Upper lobe of right lung (tissue), 1 donor: ENCODE data around the gene TSKU. TPM values are rescaled to one million over a fixed set of nuclear protein-coding genes. Genes with fewer than 3 reads are reported as not detected.

Experiments used
- ATAC-seq: fragments of 200-7000 bp; cut with Tn5 transposase; one replicate; pipeline ENCODE4 v1.9.1; 2020; ENCODE audit warnings: mild to moderate bottlenecking, moderate library complexity
- DNase-seq: peaks from one replicate; pipeline ENCODE4 v3.0.0-alpha.2; 2020
- H3K27ac ChIP-seq: fragments of 200-600 bp; one replicate; pipeline ENCODE4 v1.8.0; 2022
- H3K27me3 ChIP-seq: fragments of 200-600 bp; one replicate; pipeline ENCODE4 v1.8.0; 2022; ENCODE audit warnings: mild to moderate bottlenecking
- H3K36me3 ChIP-seq: fragments of 200-600 bp; one replicate; pipeline ENCODE4 v1.8.0; 2022
- H3K4me1 ChIP-seq: fragments of 200-600 bp; one replicate; pipeline ENCODE4 v1.8.0; 2022
- H3K4me3 ChIP-seq: fragments of 200-600 bp; one replicate; pipeline ENCODE4 v1.8.0; 2022; ENCODE audit warnings: mild to moderate bottlenecking
- H3K9me3 ChIP-seq: fragments of 200-600 bp; one replicate; pipeline ENCODE4 v1.8.0; 2022
- CTCF ChIP-seq: fragments of 200-600 bp; IDR thresholded peaks from one replicate; pipeline ENCODE4 v1.8.0; 2022; ENCODE audit warnings: antibody characterized with exemption
- intact Hi-C: fragments of 100-400 bp; cut with DNase I; formaldehyde crosslinking; loops from one replicate; pipeline ENCODE4 v1.11.0; 2022
- total RNA-seq: library from RNA; stranded (reverse); fragmentation: NEBNext Ultra II Directional; extraction: Animal tissue kit (Norgen Biotek cat#: 25700); gene quantifications from one replicate; pipeline ENCODE4 v1.2.1, GENCODE V29; 2021
- donor health status: DM: no; HTN: yes; CAD: no; lungs with severe emphysema.

TSKU gene
- total RNA-seq, 1 donor from 2014 or later, result 18.1 TPM

GRCh38 chr11:76748948-76749347 lies 34.2 kb upstream of the TSKU start:
- H3K27me3 ChIP-seq, result no peaks in the 10 kb centered on the region
- no peak overlapping the region for H3K27ac ChIP-seq
- H3K4me3 ChIP-seq, result no peak overlapping the region
- no peak for ATAC-seq
- TF ChIP-seq CTCF, result no peak
- H3K9me3 ChIP-seq, result no peaks in the 10 kb centered on the region
- H3K4me1 ChIP-seq, result peaks cover 33% of the 10 kb centered on the region
- intact Hi-C loops, result no loop called here
- H3K36me3 ChIP-seq, result no peaks in the 10 kb centered on the region
- no peak for DNase-seq

GRCh38 chr11:76750067-76750466 lies 33.1 kb upstream of the TSKU start:
- intact Hi-C loops, result no loop called here

GRCh38 chr11:76750746-76751145 lies 32.4 kb upstream of the TSKU start:
- intact Hi-C loops, result no loop called here
- no peak for TF ChIP-seq CTCF
- H3K4me1 ChIP-seq, result peaks cover 28% of the 10 kb centered on the region
- no peaks in the 10 kb centered on the region for H3K9me3 ChIP-seq
- no peak overlapping the region for H3K27ac ChIP-seq
- no peaks in the 10 kb centered on the region for H3K36me3 ChIP-seq
- H3K4me3 ChIP-seq, result no peak overlapping the region
- DNase-seq, result no peak
- no peaks in the 10 kb centered on the region for H3K27me3 ChIP-seq
- ATAC-seq, result no peak

More at GRCh38 chr11:76750067-76750466, 33.1 kb upstream of the TSKU start:
- Histone ChIP-seq H3K9me3 (no peaks in the 10 kb centered on the region), H3K27ac (peak overlapping the region; percentile 11), H3K4me3 (no peak overlapping the region), H3K27me3 (no peaks in the 10 kb centered on the region), H3K4me1 (peaks cover 33% of the 10 kb centered on the region), H3K36me3 (no peaks in the 10 kb centered on the region)
- no peak for ATAC-seq
- no peak for TF ChIP-seq CTCF
- no peak for DNase-seq

- Histone ChIP-seq H3K27ac (peak overlapping the region; percentile 55), H3K36me3 (no peaks in the 10 kb centered on the region), H3K4me3 (no peak overlapping the region), H3K4me1 (peaks cover 20% of the 10 kb centered on the region), H3K9me3 (no peaks in the 10 kb centered on the region), H3K27me3 (no peaks in the 10 kb centered on the region)
- no peak for TF ChIP-seq CTCF
- DNase-seq, result peak; percentile 82
- intact Hi-C loops, result no loop called here
- peak; percentile 88 for ATAC-seq
Measured at GRCh38 chr11:76752321-76753143, 30.6 kb upstream of the TSKU start.

GRCh38 chr11:76753449-76753848 lies 29.7 kb upstream of the TSKU start:
- no peaks in the 10 kb centered on the region for H3K27me3 ChIP-seq
- no peak for DNase-seq
- H3K27ac ChIP-seq, result no peak overlapping the region
- intact Hi-C loops, result no loop called here
- TF ChIP-seq CTCF, result no peak
- no peaks in the 10 kb centered on the region for H3K9me3 ChIP-seq
- H3K36me3 ChIP-seq, result no peaks in the 10 kb centered on the region
- no peak overlapping the region for H3K4me3 ChIP-seq
- no peak for ATAC-seq
- H3K4me1 ChIP-seq, result peaks cover 13% of the 10 kb centered on the region
